ENCODE results near the gene GABRG2. TPM values are rescaled to one million over a fixed set of nuclear protein-coding genes. Genes with fewer than 3 reads are reported as not detected.

GABRG2 gene
- total and polyA plus RNA-seq, 4 donors = 0.14 to 0.46 TPM; not detected in 2

DNA sequence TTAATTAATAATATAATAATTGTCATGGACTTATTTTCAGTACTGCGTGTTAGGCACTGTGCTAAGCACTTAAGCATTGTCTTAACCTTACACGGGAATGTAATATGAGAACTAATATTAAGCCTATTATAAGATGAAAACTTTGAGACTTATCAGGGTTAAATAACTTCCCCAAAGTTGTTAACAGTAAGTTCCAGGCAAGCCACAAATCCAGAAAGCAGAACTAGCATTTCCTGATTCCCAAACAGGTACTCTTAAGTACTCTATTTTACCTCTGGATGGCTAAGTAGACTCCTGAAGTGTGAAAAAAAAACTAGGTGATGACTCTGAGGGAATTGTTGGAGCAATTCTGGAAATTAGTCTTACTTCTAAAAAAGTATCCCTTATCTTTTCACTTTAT, 23.8 kb downstream of the GABRG2 start:
- H3K36me3 ChIP-seq (ENCODE audit: control insufficient read depth in 4 of 4, insufficient read depth in 4 of 4, low read length in 4 of 4) = no peaks in the 10 kb centered on the region
- no peaks in the 10 kb centered on the region for H3K4me1 ChIP-seq (ENCODE audit: control insufficient read depth in 5 of 5, insufficient read depth in 5 of 5, low read length in 5 of 5)
- DNase-seq = no peak
- no peak for ATAC-seq (ENCODE audit: insufficient read depth, low FRiP score)
- 35 to 45% methylated on average over 2 of the region's 2 CpGs for WGBS, 2 donors
- H3K4me3 ChIP-seq = no peak overlapping the region
- H3K27ac ChIP-seq (ENCODE audit: low read depth in 1 of 2, low read length in 1 of 2) = no peak overlapping the region
- no peak overlapping the region for H3K9ac ChIP-seq (ENCODE audit: insufficient read depth in 1 of 2, low read length in 2 of 2)
- no peaks in the 10 kb centered on the region for H3K9me3 ChIP-seq (ENCODE audit: control insufficient read depth in 4 of 4, insufficient read depth in 3 of 4, low read length in 3 of 4)
- no peaks in the 10 kb centered on the region for H3K27me3 ChIP-seq (ENCODE audit: control insufficient read depth in 3 of 3, insufficient read depth in 3 of 3, low read length in 2 of 3)
- TF ChIP-seq, protein P1, sequence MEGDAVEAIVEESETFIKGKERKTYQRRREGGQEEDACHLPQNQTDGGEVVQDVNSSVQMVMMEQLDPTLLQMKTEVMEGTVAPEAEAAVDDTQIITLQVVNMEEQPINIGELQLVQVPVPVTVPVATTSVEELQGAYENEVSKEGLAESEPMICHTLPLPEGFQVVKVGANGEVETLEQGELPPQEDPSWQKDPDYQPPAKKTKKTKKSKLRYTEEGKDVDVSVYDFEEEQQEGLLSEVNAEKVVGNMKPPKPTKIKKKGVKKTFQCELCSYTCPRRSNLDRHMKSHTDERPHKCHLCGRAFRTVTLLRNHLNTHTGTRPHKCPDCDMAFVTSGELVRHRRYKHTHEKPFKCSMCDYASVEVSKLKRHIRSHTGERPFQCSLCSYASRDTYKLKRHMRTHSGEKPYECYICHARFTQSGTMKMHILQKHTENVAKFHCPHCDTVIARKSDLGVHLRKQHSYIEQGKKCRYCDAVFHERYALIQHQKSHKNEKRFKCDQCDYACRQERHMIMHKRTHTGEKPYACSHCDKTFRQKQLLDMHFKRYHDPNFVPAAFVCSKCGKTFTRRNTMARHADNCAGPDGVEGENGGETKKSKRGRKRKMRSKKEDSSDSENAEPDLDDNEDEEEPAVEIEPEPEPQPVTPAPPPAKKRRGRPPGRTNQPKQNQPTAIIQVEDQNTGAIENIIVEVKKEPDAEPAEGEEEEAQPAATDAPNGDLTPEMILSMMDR (IDR thresholded peaks at IDR 0.05; ENCODE audit: control extremely low read depth, extremely low read depth) = no peak

DNA sequence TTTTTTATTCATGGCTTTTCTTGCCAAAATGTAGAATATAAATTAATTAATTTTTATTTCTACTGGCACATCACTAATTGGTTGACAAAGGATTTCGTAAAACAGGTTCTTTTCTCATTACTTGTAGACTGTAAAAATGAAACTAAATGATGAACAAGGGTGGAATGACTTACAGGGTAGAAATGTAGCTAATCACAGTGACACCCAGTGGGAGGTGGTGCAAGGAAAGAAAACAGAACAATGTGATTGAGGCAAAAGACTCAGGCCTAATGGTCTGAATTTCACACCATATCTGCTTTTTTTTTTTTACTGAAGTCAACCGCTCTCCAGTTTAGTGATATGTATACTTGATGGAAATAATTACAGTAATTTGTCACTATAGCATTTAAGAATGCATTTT, 28.9 kb downstream of the GABRG2 start:
- Histone ChIP-seq H3K4me1 (ENCODE audit: control insufficient read depth in 5 of 5, insufficient read depth in 5 of 5, low read length in 5 of 5) (no peaks in the 10 kb centered on the region), H3K27me3 (ENCODE audit: control insufficient read depth in 3 of 3, insufficient read depth in 3 of 3, low read length in 2 of 3) (no peaks in the 10 kb centered on the region), H3K27ac (ENCODE audit: low read depth in 1 of 2, low read length in 1 of 2) (no peak overlapping the region), H3K9ac (ENCODE audit: insufficient read depth in 1 of 2, low read length in 2 of 2) (no peak overlapping the region), H3K4me3 (no peak overlapping the region), H3K9me3 (ENCODE audit: control insufficient read depth in 4 of 4, insufficient read depth in 3 of 4, low read length in 3 of 4) (no peaks in the 10 kb centered on the region), H3K36me3 (ENCODE audit: control insufficient read depth in 4 of 4, insufficient read depth in 4 of 4, low read length in 4 of 4) (no peaks in the 10 kb centered on the region)
- WGBS, 2 donors = 67 to 75% methylated on average over 2 of the region's 2 CpGs
- DNase-seq (peak in 1 of 3 donors; percentile 0), ATAC-seq (ENCODE audit: insufficient read depth, low FRiP score) (no peak)
- TF ChIP-seq, protein P1 (IDR thresholded peaks at IDR 0.05; ENCODE audit: control extremely low read depth, extremely low read depth) = no peak

DNA sequence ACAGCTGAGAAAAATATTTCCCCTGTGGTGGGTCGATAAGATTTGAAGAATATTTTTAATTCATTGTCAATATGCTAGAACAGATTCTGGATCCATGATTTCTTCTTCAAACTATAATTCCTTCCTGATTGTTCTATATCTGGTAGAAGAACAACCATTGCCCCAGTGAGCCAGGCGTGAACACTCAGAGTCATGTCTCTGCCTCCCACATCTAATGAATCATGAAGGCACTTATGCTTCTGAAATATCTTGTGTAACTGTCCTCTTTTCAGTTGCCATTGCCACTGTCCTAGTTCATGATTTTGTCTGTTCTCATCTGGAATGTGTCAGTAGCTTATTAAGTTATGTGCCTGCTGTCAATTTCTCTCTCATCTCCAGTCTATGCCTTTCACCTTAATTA, 40.0 kb downstream of the GABRG2 start:
- Histone ChIP-seq H3K4me1 (ENCODE audit: control insufficient read depth in 5 of 5, insufficient read depth in 5 of 5, low read length in 5 of 5) (no peaks in the 10 kb centered on the region), H3K9me3 (ENCODE audit: control insufficient read depth in 4 of 4, insufficient read depth in 3 of 4, low read length in 3 of 4) (no peaks in the 10 kb centered on the region), H3K27ac (ENCODE audit: low read depth in 1 of 2, low read length in 1 of 2) (no peak overlapping the region), H3K36me3 (ENCODE audit: control insufficient read depth in 4 of 4, insufficient read depth in 4 of 4, low read length in 4 of 4) (no peaks in the 10 kb centered on the region), H3K27me3 (ENCODE audit: control insufficient read depth in 3 of 3, insufficient read depth in 3 of 3, low read length in 2 of 3) (no peaks in the 10 kb centered on the region), H3K4me3 (no peak overlapping the region), H3K9ac (ENCODE audit: insufficient read depth in 1 of 2, low read length in 2 of 2) (no peak overlapping the region)
- WGBS, 2 donors = 87 to 88% methylated on average over 2 of the region's 2 CpGs
- DNase-seq (no peak), ATAC-seq (ENCODE audit: insufficient read depth, low FRiP score) (no peak)
- TF ChIP-seq, protein P1 (IDR thresholded peaks at IDR 0.05; ENCODE audit: control extremely low read depth, extremely low read depth) = no peak

DNA sequence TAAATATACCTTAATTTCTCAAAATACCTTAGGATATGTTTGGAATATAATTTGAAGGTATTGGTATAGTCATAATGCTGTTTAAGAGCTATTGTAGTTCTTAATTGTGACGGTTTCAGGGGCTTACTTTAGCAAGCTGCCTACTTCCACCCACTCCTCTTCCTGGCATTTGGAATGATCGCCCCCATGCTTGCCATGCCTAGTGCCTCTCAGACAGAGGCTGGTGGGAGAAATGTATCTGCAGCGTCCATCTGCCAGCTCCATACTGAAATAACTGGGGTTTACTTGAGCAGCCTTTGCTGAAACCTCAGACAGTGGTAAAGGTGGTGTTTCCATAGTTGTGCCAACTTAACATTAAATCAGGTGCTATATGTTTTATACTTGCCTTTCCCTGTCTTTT, 52.2 kb downstream of the GABRG2 start:
- no peak for ATAC-seq (ENCODE audit: insufficient read depth, low FRiP score)
- Histone ChIP-seq H3K36me3 (ENCODE audit: control insufficient read depth in 4 of 4, insufficient read depth in 4 of 4, low read length in 4 of 4) (no peaks in the 10 kb centered on the region), H3K4me1 (ENCODE audit: control insufficient read depth in 5 of 5, insufficient read depth in 5 of 5, low read length in 5 of 5) (no peaks in the 10 kb centered on the region), H3K4me3 (no peak overlapping the region), H3K27me3 (ENCODE audit: control insufficient read depth in 3 of 3, insufficient read depth in 3 of 3, low read length in 2 of 3) (no peaks in the 10 kb centered on the region), H3K9ac (ENCODE audit: insufficient read depth in 1 of 2, low read length in 2 of 2) (no peak overlapping the region), H3K9me3 (ENCODE audit: control insufficient read depth in 4 of 4, insufficient read depth in 3 of 4, low read length in 3 of 4) (no peaks in the 10 kb centered on the region), H3K27ac (ENCODE audit: low read depth in 1 of 2, low read length in 1 of 2) (no peak overlapping the region)
- TF ChIP-seq, protein P1 (IDR thresholded peaks at IDR 0.05; ENCODE audit: control extremely low read depth, extremely low read depth) = no peak
- 84 to 93% methylated on average over 3 of the region's 3 CpGs for whole genome bisulfite sequencing, 2 donors
- DNase-seq = no peak

All from lung (tissue), 12 donors.